ENCODE data around the gene RRP8. TPM values are rescaled to one million over a fixed set of nuclear protein-coding genes. Genes with fewer than 3 reads are reported as not detected.

Gene RRP8
- total and polyA plus RNA-seq, 9 of the 15 experiments (the other 6 are each of a cell fraction or from before 2014, with no cell fraction given), result 5.7 to 47.3 (median 32.6) TPM

DNA sequence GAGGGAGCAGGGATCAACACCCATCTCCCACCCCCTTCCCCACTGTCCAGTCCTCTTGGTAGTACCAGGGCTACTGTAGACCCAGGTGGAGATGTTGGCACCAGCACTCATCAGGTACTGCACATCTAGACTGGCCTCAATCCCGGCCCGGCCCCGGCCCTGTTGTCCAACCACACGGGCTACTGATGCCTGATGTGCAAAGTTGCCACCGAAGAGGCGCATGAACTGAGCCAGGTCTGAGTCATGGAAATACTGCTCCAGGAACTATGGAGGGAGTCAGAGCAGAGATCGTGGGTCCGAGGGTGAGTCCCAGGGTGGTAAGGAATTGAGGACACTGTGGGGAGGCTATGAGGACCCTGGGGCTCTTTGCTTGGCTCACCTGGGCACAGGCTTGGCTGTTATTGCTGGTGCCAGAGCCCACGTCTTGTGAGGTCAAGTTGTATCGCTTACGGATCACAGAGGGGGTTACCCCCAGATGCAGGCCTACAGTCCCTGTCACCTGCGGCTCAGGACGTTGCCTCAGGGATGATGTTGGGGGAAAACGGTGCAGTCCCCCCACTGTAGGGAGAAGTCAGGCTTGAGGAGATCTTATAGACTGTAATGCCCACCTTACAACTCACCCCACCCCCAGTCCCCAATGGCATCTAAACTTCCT, 13.3 kb upstream of the RRP8 start:
- Histone ChIP-seq H3K9me1 (ENCODE audit: control insufficient read depth, insufficient read depth, low read length) (no peaks in the 10 kb centered on the region), H3K27ac (ENCODE audit: extremely low read depth, low read depth, low read length) (no peak overlapping the region), H3K36me3 (ENCODE audit: control insufficient read depth, insufficient read depth, low read length) (peaks cover 22% of the 10 kb centered on the region), H3K27me3 (ENCODE audit: control insufficient read depth in 2 of 2, insufficient read depth in 2 of 2, low read length in 2 of 2) (no peaks in the 10 kb centered on the region), H3K9me3 (replicated peaks; ENCODE audit: control insufficient read depth, insufficient read depth, low read depth, low read length) (no peaks in the 10 kb centered on the region), H3K79me2 (ENCODE audit: control insufficient read depth, insufficient read depth, low read length) (peaks cover 14% of the 10 kb centered on the region), H3K4me3 (no peak overlapping the region), H4K20me1 (replicated peaks; ENCODE audit: control insufficient read depth, insufficient read depth, low read length) (no peaks in the 10 kb centered on the region), H3K4me2 (ENCODE audit: insufficient read depth, low read length) (no peak overlapping the region), H3K9ac (ENCODE audit: insufficient read depth in 1 of 2, low read depth in 2 of 2, low read length in 2 of 2) (0 out of 4 replicates have a peak overlapping the region, but pooled peaks of 1 of the 2 experiments have one; percentile 29), H3K4me1 (replicated peaks in 1 of 2; ENCODE audit: control insufficient read depth in 2 of 2, insufficient read depth in 2 of 2, low read length in 2 of 2) (peaks cover 17 to 19% of the 10 kb centered on the region in 2 experiments), H2AFZ (ENCODE audit: low read depth, low read length) (no peak overlapping the region)
- FAIRE-seq (no peak), ATAC-seq (no peak), DNase-seq (ENCODE audit: extremely low read depth in 1 of 4, low spot score in 3 of 4) (no peak)
- 87% methylated on average over 13 of the region's 14 CpGs for WGBS (ENCODE audit: insufficient coverage, low coverage, missing lambda C conversion rate)
- ChIA-PET CTCF (ENCODE audit: low intra/inter-chr PET ratio) (no interaction called here), POLR2A (interaction anchor here (0.8 to 1.1 kb wide), 2 partner anchors 10 to 85 kb away, joined by 4 to 6 read pairs; no protein-coding TSS in a partner anchor)
- intact Hi-C loops (cut with micrococcal nuclease) (loop anchor here (5.0 kb wide), 1 partner anchor 84 kb away; no protein-coding TSS in a partner anchor), in situ Hi-C loops (cut with MboI) (no loop called here)
- BruUV-seq (replicated peaks), result no TSS peak
- TF ChIP-seq CSDE1 (IDR thresholded peaks at IDR 0.05) (no peak), BCL6 (CRISPR knock-in tag; IDR thresholded peaks at IDR 0.05) (no peak), TFAM (CRISPR knock-in tag; conservative IDR thresholded peaks at IDR 0.05) (no peak), FOXK1 (CRISPR knock-in tag; IDR thresholded peaks at IDR 0.05; ENCODE audit: borderline replicate concordance) (no peak), ZMIZ1 (IDR thresholded peaks at IDR 0.05; ENCODE audit: low read depth in 2 of 2, low read length in 2 of 2) (no peak)

Measured in K562 (cell line).